IMR-90 (cell line): ENCODE data around the gene UBA5. TPM values are rescaled to one million over a fixed set of nuclear protein-coding genes. Genes with fewer than 3 reads are reported as not detected.

Source experiments
- ATAC-seq: fragments of 200-7000 bp; cut with Tn5 transposase; 2 replicates; pipeline ENCODE4 v1.9.1; 2020; ENCODE audit warnings: low read depth, mild to moderate bottlenecking, moderate library complexity
- BruUV-seq: library from RNA; stranded (reverse); fragments of 400-500 nt; replicated peaks from 2 replicates; lab custom pipeline; 2021; lab: Mats Ljungman, UMichigan
- CTCF ChIA-PET: fragments of 300-600 bp; formaldehyde crosslinking; extraction: SDS; loops from one replicate; lab custom pipeline; 2021; ENCODE audit warnings: antibody characterized with exemption; lab: Yijun Ruan, JAX
- POLR2A ChIA-PET: fragments of 300-600 bp; sonication (Branson Sonifier 250); formaldehyde crosslinking; loops from one replicate; lab custom pipeline; 2022; ENCODE audit warnings: antibody characterized with exemption; ENCODE audit not compliant: unreplicated experiment; lab: Charles Lee
- DNase-seq: peaks from one replicate; pipeline ENCODE4 v3.0.0; 2013
- H2AFZ ChIP-seq: replicated peaks from 2 replicates; pipeline ENCODE3; 2013; ENCODE audit warnings: low read length, mild to moderate bottlenecking; ENCODE audit not compliant: poor library complexity
- H2AK5ac ChIP-seq: 2 replicates; pipeline ENCODE4 v1.6.1; 2013; ENCODE audit warnings: low read depth, low read length, inconsistent platforms
- H2AK9ac ChIP-seq: replicated peaks from 2 replicates; pipeline ENCODE3; 2013; ENCODE audit warnings: mild to moderate bottlenecking, low read depth, low read length, moderate library complexity; ENCODE audit not compliant: poor library complexity
- H2BK120ac ChIP-seq: 2 replicates; pipeline ENCODE4 v1.6.1; 2013; ENCODE audit warnings: low read depth, low read length, inconsistent platforms
- H2BK15ac ChIP-seq: 3 replicates; pipeline ENCODE4 v1.6.1; 2013; ENCODE audit warnings: low read depth, low read length, inconsistent platforms
- H2BK20ac ChIP-seq: 2 replicates; pipeline ENCODE4 v1.6.1; 2013; ENCODE audit warnings: low read depth, mild to moderate bottlenecking, inconsistent platforms, low read length, moderate library complexity
- H2BK5ac ChIP-seq: 2 replicates; pipeline ENCODE4 v1.6.1; 2013; ENCODE audit warnings: mild to moderate bottlenecking, low read depth, low read length, inconsistent platforms; ENCODE audit not compliant: poor library complexity, severe bottlenecking
- H3K14ac ChIP-seq: replicated peaks from 2 replicates; pipeline ENCODE4 v1.6.1; 2013; ENCODE audit warnings: low read depth, low read length, inconsistent platforms
- H3K18ac ChIP-seq: 2 replicates; pipeline ENCODE4 v1.6.1; 2013; ENCODE audit warnings: low read depth, low read length, control low read depth
- H3K23ac ChIP-seq: 2 replicates; pipeline ENCODE4 v1.6.1; 2013; ENCODE audit warnings: low read depth, low read length, inconsistent platforms
- H3K27ac ChIP-seq: 2 replicates; pipeline ENCODE4 v1.5.1; 2013; ENCODE audit warnings: mild to moderate bottlenecking, control low read depth, low read length; ENCODE audit not compliant: insufficient read depth
- H3K27me3 ChIP-seq: 2 replicates; pipeline ENCODE4 v1.6.1; 2013; ENCODE audit warnings: low read length; ENCODE audit not compliant: control insufficient read depth, insufficient read depth
- H3K36me3 ChIP-seq: 2 replicates; pipeline ENCODE4 v1.6.1; 2013; ENCODE audit warnings: low read length, mixed read lengths; ENCODE audit not compliant: control insufficient read depth, insufficient read depth
- H3K4ac ChIP-seq: 2 replicates; pipeline ENCODE4 v1.6.1; 2013; ENCODE audit warnings: low read depth, low read length, inconsistent platforms
- H3K4me1 ChIP-seq: 2 replicates; pipeline ENCODE4 v1.6.1; 2013; ENCODE audit warnings: low read length, mixed read lengths; ENCODE audit not compliant: control insufficient read depth, insufficient read depth
- H3K4me2 ChIP-seq: 2 replicates; pipeline ENCODE4 v1.6.1; 2013; ENCODE audit warnings: low read depth, mild to moderate bottlenecking, control low read depth, low read length, moderate library complexity
- H3K4me3 ChIP-seq: 2 replicates; pipeline ENCODE4 v1.5.1; 2013; ENCODE audit warnings: low read depth, mild to moderate bottlenecking, control low read depth, low read length, moderate library complexity; ENCODE audit not compliant: insufficient read depth
- H3K56ac ChIP-seq: 2 replicates; pipeline ENCODE4 v1.6.1; 2013; ENCODE audit warnings: low read length, inconsistent platforms; ENCODE audit not compliant: insufficient read depth; ENCODE audit errors: extremely low read depth
- H3K79me1 ChIP-seq, 2 experiments: 2 replicates each; pipeline ENCODE4 v1.6.1; 2013; ENCODE audit warnings: low read length in 2 of 2, inconsistent platforms in 1 of 2, low read depth in 1 of 2
- H3K9ac ChIP-seq: 2 replicates; pipeline ENCODE4 v1.6.1; 2013; ENCODE audit warnings: low read depth, low read length, control low read depth
- H3K9me1 ChIP-seq: 2 replicates; pipeline ENCODE4 v1.6.1; 2013; ENCODE audit warnings: low read length, inconsistent platforms; ENCODE audit not compliant: insufficient read depth
- H3K9me3 ChIP-seq: 2 replicates; pipeline ENCODE4 v1.6.1; 2013; ENCODE audit warnings: low read length; ENCODE audit not compliant: control insufficient read depth, insufficient read depth
- H4K20me1 ChIP-seq: 2 replicates; pipeline ENCODE4 v1.6.1; 2013; ENCODE audit warnings: low read length, inconsistent platforms; ENCODE audit not compliant: insufficient read depth
- H4K5ac ChIP-seq: 2 replicates; pipeline ENCODE4 v1.6.1; 2013; ENCODE audit warnings: mild to moderate bottlenecking, low read depth, low read length, control low read depth
- H4K8ac ChIP-seq, 2 experiments: 2 replicates each; pipeline ENCODE4 v1.6.1; 2013; ENCODE audit warnings: low read depth in 2 of 2, low read length in 2 of 2, control low read depth in 1 of 2, inconsistent platforms in 1 of 2
- H4K91ac ChIP-seq: 2 replicates; pipeline ENCODE4 v1.6.1; 2013; ENCODE audit warnings: low read depth, low read length, inconsistent platforms; ENCODE audit not compliant: insufficient read depth
- BHLHE40 ChIP-seq: fragments of 150-350 bp; IDR thresholded peaks from 2 replicates; pipeline ENCODE4 v1.6.1; 2016; ENCODE audit warnings: mild to moderate bottlenecking, low read depth, low read length
- CEBPB ChIP-seq: IDR thresholded peaks from 2 replicates; pipeline ENCODE4 v1.6.1; 2012; ENCODE audit warnings: low read depth, low read length, improper control_type of control experiment
- CHD1 ChIP-seq: IDR thresholded peaks from 2 replicates; pipeline ENCODE4 v1.6.1; 2012; ENCODE audit warnings: low read depth, low read length, improper control_type of control experiment
- FOS ChIP-seq: fragments of 150-350 bp; IDR thresholded peaks from 2 replicates; pipeline ENCODE4 v1.6.1; 2016; ENCODE audit warnings: low read depth, low read length
- MAFK ChIP-seq: IDR thresholded peaks from 2 replicates; pipeline ENCODE4 v1.6.1; 2012; ENCODE audit warnings: low read depth, low read length, improper control_type of control experiment
- MAZ ChIP-seq: IDR thresholded peaks from 2 replicates; pipeline ENCODE4 v1.6.1; 2012; ENCODE audit warnings: low read depth, mild to moderate bottlenecking, low read length, improper control_type of control experiment, moderate library complexity, borderline replicate concordance
- MXI1 ChIP-seq: IDR thresholded peaks from 2 replicates; pipeline ENCODE4 v1.6.1; 2012; ENCODE audit warnings: low read depth, mild to moderate bottlenecking, low read length, moderate library complexity, borderline replicate concordance
- NFE2L2 ChIP-seq: fragments of 150-350 bp; IDR thresholded peaks from 2 replicates; pipeline ENCODE4 v1.6.1; 2016; ENCODE audit warnings: low read depth, mild to moderate bottlenecking, low read length
- POLR2A ChIP-seq: IDR thresholded peaks from 2 replicates; pipeline ENCODE4 v1.6.1; 2012; ENCODE audit warnings: mild to moderate bottlenecking, low read depth, low read length
- RAD21 ChIP-seq: IDR thresholded peaks from 2 replicates; pipeline ENCODE4 v1.6.1; 2012; ENCODE audit warnings: low read length, improper control_type of control experiment
- RCOR1 ChIP-seq: IDR thresholded peaks from 2 replicates; pipeline ENCODE4 v1.6.1; 2012; ENCODE audit warnings: mild to moderate bottlenecking, low read length, improper control_type of control experiment; ENCODE audit not compliant: insufficient replicate concordance
- RFX5 ChIP-seq: IDR thresholded peaks from 2 replicates; pipeline ENCODE4 v1.8.0; 2012; ENCODE audit warnings: low read depth, mild to moderate bottlenecking, low read length, moderate library complexity
- SMC3 ChIP-seq: fragments of 150-350 bp; IDR thresholded peaks from 2 replicates; pipeline ENCODE4 v1.6.1; 2016; ENCODE audit warnings: low read depth, mild to moderate bottlenecking, antibody characterized with exemption, low read length, moderate library complexity
- WGBS, 2 experiments: methylation state at CpG; one replicate each; pipeline versions ENCODE4 v1.1.5 to v1.1.7; 2013; ENCODE audit warnings: missing lambda C conversion rate in 2 of 2; ENCODE audit not compliant: insufficient read length in 1 of 2; ENCODE audit errors: extremely low coverage in 2 of 2; 5-methylcytosine and 5-hydroxymethylcytosine counted together
- dilution Hi-C: fragments of 300-500 bp; cut with HindIII; formaldehyde crosslinking; loops from one replicate; pipeline ENCODE4 v1.14.3; 2018; ENCODE audit warnings: low sequenced_read_pairs; ENCODE audit not compliant: unreplicated experiment
- in situ Hi-C: fragments of 300-500 bp; cut with MboI; formaldehyde crosslinking; loops from 3 replicates; pipeline ENCODE4 v1.14.3; 2019; ENCODE audit warnings: low sequenced_read_pairs, inconsistent platforms, mixed read lengths
- intact Hi-C: fragments of 100-400 bp; cut with micrococcal nuclease; formaldehyde crosslinking; loops from 2 replicates; pipeline ENCODE4 v1.10.0; 2022
- polyA plus RNA-seq, 3 experiments: library from polyadenylated mRNA; depleted of rRNA; stranded (reverse); fragments of >200 nt; gene quantifications; 2 replicates each; pipeline ENCODE4 v1.2.3, GENCODE V29; 2012; ENCODE audit warnings: low replicate concordance in 1 of 3
- total RNA-seq: library from RNA; depleted of rRNA; stranded (reverse); fragments of >200 nt; gene quantifications from 2 replicates; pipeline ENCODE4 v1.2.3, GENCODE V29; 2012
- TF ChIP-seq, protein P1 (sequence below): fragments of 150-350 bp; IDR thresholded peaks from 2 replicates; pipeline ENCODE4 v1.6.1; 2017; ENCODE audit warnings: mild to moderate bottlenecking, antibody characterized with exemption, low read length, low read depth
- TF ChIP-seq, protein P2 (sequence below): conservative IDR thresholded peaks from 2 replicates; pipeline ENCODE4 v1.5.1; 2012; ENCODE audit warnings: mild to moderate bottlenecking, low read depth, low read length, improper control_type of control experiment
- TF ChIP-seq, protein P3 (sequence below): fragments of 150-350 bp; IDR thresholded peaks from 2 replicates; pipeline ENCODE4 v1.6.1; 2016; ENCODE audit warnings: low read depth, mild to moderate bottlenecking, low read length, moderate library complexity, borderline replicate concordance

UBA5 gene
- total and polyA plus RNA-seq, 2 of the 4 experiments (the other 2 are of a cell fraction) = 20.3 to 30.4 TPM

DNA sequence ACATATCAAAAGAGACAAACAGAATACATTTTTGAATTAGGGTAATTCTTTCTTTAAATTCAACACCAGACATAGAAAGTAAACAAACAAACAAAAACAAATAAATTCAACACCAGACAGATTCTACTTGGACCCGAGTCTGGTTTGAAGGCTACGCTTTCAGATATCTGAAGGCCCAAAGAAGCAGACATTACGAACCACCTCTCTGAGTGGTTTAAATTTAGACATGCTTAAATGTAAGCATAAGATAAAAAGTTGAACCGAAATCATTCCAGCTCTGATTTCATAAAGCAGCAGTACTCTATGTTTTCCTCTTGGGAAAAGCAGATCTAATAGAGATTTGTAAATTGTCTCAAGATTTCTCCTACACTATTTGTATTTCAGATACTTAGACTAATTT is 29.9 kb downstream of the UBA5 start:
- H3K79me1 ChIP-seq = no peaks in the 10 kb centered on the region; a peak in 2 of 4 replicates
- no peak overlapping the region for H4K91ac ChIP-seq
- CTCF ChIA-PET = no interaction called here
- H3K14ac ChIP-seq = no peak overlapping the region
- H3K4ac ChIP-seq = no peak overlapping the region
- H3K4me3 ChIP-seq = no peak overlapping the region
- POLR2A ChIA-PET = no interaction called here
- no peaks in the 10 kb centered on the region for H3K9me1 ChIP-seq
- intact Hi-C loops (loop anchor here (5.0 kb wide), 1 partner anchor 188 kb away; no protein-coding TSS in a partner anchor), in situ Hi-C loops (no loop called here), dilution Hi-C loops (no loop called here)
- TF ChIP-seq FOS (no peak), BHLHE40 (no peak), SMC3 (no peak), RAD21 (no peak), CEBPB (no peak), NFE2L2 (no peak), POLR2A (no peak), CHD1 (no peak), RFX5 (no peak), MAFK (no peak), RCOR1 (no peak), MXI1 (no peak), MAZ (no peak)
- TF ChIP-seq, protein P1, sequence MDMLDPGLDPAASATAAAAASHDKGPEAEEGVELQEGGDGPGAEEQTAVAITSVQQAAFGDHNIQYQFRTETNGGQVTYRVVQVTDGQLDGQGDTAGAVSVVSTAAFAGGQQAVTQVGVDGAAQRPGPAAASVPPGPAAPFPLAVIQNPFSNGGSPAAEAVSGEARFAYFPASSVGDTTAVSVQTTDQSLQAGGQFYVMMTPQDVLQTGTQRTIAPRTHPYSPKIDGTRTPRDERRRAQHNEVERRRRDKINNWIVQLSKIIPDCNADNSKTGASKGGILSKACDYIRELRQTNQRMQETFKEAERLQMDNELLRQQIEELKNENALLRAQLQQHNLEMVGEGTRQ = no peak
- TF ChIP-seq, protein P2, sequence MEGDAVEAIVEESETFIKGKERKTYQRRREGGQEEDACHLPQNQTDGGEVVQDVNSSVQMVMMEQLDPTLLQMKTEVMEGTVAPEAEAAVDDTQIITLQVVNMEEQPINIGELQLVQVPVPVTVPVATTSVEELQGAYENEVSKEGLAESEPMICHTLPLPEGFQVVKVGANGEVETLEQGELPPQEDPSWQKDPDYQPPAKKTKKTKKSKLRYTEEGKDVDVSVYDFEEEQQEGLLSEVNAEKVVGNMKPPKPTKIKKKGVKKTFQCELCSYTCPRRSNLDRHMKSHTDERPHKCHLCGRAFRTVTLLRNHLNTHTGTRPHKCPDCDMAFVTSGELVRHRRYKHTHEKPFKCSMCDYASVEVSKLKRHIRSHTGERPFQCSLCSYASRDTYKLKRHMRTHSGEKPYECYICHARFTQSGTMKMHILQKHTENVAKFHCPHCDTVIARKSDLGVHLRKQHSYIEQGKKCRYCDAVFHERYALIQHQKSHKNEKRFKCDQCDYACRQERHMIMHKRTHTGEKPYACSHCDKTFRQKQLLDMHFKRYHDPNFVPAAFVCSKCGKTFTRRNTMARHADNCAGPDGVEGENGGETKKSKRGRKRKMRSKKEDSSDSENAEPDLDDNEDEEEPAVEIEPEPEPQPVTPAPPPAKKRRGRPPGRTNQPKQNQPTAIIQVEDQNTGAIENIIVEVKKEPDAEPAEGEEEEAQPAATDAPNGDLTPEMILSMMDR = no peak
- TF ChIP-seq, protein P3, sequence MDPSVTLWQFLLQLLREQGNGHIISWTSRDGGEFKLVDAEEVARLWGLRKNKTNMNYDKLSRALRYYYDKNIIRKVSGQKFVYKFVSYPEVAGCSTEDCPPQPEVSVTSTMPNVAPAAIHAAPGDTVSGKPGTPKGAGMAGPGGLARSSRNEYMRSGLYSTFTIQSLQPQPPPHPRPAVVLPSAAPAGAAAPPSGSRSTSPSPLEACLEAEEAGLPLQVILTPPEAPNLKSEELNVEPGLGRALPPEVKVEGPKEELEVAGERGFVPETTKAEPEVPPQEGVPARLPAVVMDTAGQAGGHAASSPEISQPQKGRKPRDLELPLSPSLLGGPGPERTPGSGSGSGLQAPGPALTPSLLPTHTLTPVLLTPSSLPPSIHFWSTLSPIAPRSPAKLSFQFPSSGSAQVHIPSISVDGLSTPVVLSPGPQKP = no peak
- DNase-seq = no peak
- no CpG with 5 or more reads among the region's 4 CpGs for WGBS, 2 experiments
- no peak overlapping the region for H2BK15ac ChIP-seq
- no peak overlapping the region for H3K27ac ChIP-seq
- H3K9me3 ChIP-seq = no peaks in the 10 kb centered on the region
- no peak overlapping the region for H2BK120ac ChIP-seq
- peaks cover 2% of the 10 kb centered on the region; the same call in 1 of the 2 replicates for H3K4me1 ChIP-seq
- H2AK9ac ChIP-seq = no peak overlapping the region
- H4K5ac ChIP-seq = no peak overlapping the region
- H2AK5ac ChIP-seq = no peak overlapping the region
- no peak for ATAC-seq
- no TSS peak for BruUV-seq
- no peak overlapping the region for H3K18ac ChIP-seq
- no peak overlapping the region for H2BK20ac ChIP-seq
- no peak overlapping the region for H2BK5ac ChIP-seq
- no peaks in the 10 kb centered on the region for H4K20me1 ChIP-seq
- no peak overlapping the region for H3K9ac ChIP-seq
- H4K8ac ChIP-seq = no peak overlapping the region
- H2AFZ ChIP-seq = no peak overlapping the region
- H3K56ac ChIP-seq = no peak overlapping the region
- H3K27me3 ChIP-seq = no peaks in the 10 kb centered on the region
- H3K36me3 ChIP-seq = peaks cover 37% of the 10 kb centered on the region
- no peak overlapping the region for H3K23ac ChIP-seq
- no peak overlapping the region for H3K4me2 ChIP-seq
